Sigmoid colon (tissue), 7 donors: ENCODE measurements around the gene SRRM2. TPM values are rescaled to one million over a fixed set of nuclear protein-coding genes. Genes with fewer than 3 reads are reported as not detected.

ENCODE experiments used
- DNase-seq: peaks from one replicate; pipeline ENCODE4 v3.0.0-alpha.2; 2019
- H3K27ac ChIP-seq, 4 donors: fragments of 200-600 bp; sonication (generic); one replicate each; pipeline ENCODE4 v1.5.1; 2016 to 2019; ENCODE audit warnings: mild to moderate bottlenecking in 1 of 4
- H3K27me3 ChIP-seq, 3 donors: fragments of 200-600 bp; sonication (generic); one replicate each; pipeline ENCODE4 v1.5.1; 2019; ENCODE audit warnings: mild to moderate bottlenecking in 1 of 3
- H3K36me3 ChIP-seq, 4 donors: fragments of 200-600 bp; sonication (generic); one replicate each; pipeline ENCODE4 v1.5.1; 2016 to 2019
- H3K4me1 ChIP-seq, 4 donors: fragments of 200-600 bp; sonication (generic); one replicate each; pipeline ENCODE4 v1.5.1; 2017 to 2019
- H3K4me3 ChIP-seq, 4 donors: fragments of 200-600 bp; sonication (generic); one replicate each; pipeline ENCODE4 v1.5.1; 2017 to 2019; ENCODE audit warnings: mild to moderate bottlenecking in 2 of 4, moderate library complexity in 1 of 4
- H3K9me3 ChIP-seq, 4 donors: fragments of 200-600 bp in 3 of 4; sonication (generic) in 3 of 4; one replicate each; pipeline versions ENCODE4 v1.5.1 to v1.6.1; 2013 to 2019
- EP300 ChIP-seq, 4 donors: sonication (generic); formaldehyde crosslinking; IDR thresholded peaks; one replicate each; pipeline ENCODE4 v1.6.1; 2017; ENCODE audit warnings: antibody characterized with exemption in 4 of 4
- POLR2A ChIP-seq, 2 donors: fragments of 450-650 bp; IDR thresholded peaks; one replicate each; pipeline ENCODE4 v1.6.1; 2016; ENCODE audit warnings: antibody characterized with exemption in 2 of 2, mild to moderate bottlenecking in 2 of 2, moderate library complexity in 2 of 2
- POLR2AphosphoS5 ChIP-seq, 4 donors: sonication (generic); formaldehyde crosslinking; IDR thresholded peaks; one replicate each; pipeline ENCODE4 v1.6.1; 2017; ENCODE audit warnings: antibody characterized with exemption in 4 of 4
- WGBS, 2 donors: extraction: QIAGEN DNeasy Blood & Tissue Kit; methylation state at CpG; one replicate each; pipeline ENCODE4 v1.1.7; 2013; 5-methylcytosine and 5-hydroxymethylcytosine counted together
- intact Hi-C: fragments of 100-400 bp; cut with DNase I; formaldehyde crosslinking; loops from one replicate; pipeline ENCODE4 v1.15.1; 2023
- polyA plus RNA-seq, 3 donors: library from polyadenylated mRNA; stranded (reverse); fragments of 200-250 nt; gene quantifications; one replicate each; pipeline ENCODE4 v1.2.3, GENCODE V29; 2013
- small RNA-seq, 3 donors: library from RNA; depleted of rRNA; stranded (forward); fragments of <200 nt; gene quantifications; one replicate each; pipeline ENCODE3, GENCODE V24; 2016
- total RNA-seq, 4 donors: library from RNA; depleted of rRNA; stranded (reverse); fragments of >200 nt; gene quantifications; one replicate each; pipeline ENCODE4 v1.1.0, GENCODE V29; 2016
- TF ChIP-seq, protein P1 (sequence below), 4 experiments: fragments of 450-650 bp in 3 of 4; fragments of 200-600 bp in 1 of 4; IDR thresholded peaks; one replicate each; pipeline ENCODE4 v1.5.1; 2016 to 2019; ENCODE audit warnings: antibody characterized with exemption in 4 of 4, mild to moderate bottlenecking in 3 of 4, moderate library complexity in 2 of 4
- donor health status: healthy with polysubstance abuse.
- donor health status: Bipolar disorder and iron deficiency.
- donor health status: healthy.

The SRRM2 gene
- total and polyA plus RNA-seq, 7 donors = 66.1 to 826 (median 198) TPM

- Histone ChIP-seq H3K27me3 (peaks cover 0 to 39% (median 22%) of the 10 kb centered on the region in 3 donors), H3K36me3 (no peaks in the 10 kb centered on the region), H3K4me1 (no peaks in the 10 kb centered on the region), H3K4me3 (no peak overlapping the region), H3K27ac (no peak overlapping the region), H3K9me3 (no peaks in the 10 kb centered on the region)
- TF ChIP-seq POLR2A (IDR thresholded peaks at IDR 0.05) (no peak), POLR2AphosphoS5 (IDR thresholded peaks at IDR 0.05) (no peak), EP300 (IDR thresholded peaks at IDR 0.05) (no peak)
- TF ChIP-seq, protein P1, sequence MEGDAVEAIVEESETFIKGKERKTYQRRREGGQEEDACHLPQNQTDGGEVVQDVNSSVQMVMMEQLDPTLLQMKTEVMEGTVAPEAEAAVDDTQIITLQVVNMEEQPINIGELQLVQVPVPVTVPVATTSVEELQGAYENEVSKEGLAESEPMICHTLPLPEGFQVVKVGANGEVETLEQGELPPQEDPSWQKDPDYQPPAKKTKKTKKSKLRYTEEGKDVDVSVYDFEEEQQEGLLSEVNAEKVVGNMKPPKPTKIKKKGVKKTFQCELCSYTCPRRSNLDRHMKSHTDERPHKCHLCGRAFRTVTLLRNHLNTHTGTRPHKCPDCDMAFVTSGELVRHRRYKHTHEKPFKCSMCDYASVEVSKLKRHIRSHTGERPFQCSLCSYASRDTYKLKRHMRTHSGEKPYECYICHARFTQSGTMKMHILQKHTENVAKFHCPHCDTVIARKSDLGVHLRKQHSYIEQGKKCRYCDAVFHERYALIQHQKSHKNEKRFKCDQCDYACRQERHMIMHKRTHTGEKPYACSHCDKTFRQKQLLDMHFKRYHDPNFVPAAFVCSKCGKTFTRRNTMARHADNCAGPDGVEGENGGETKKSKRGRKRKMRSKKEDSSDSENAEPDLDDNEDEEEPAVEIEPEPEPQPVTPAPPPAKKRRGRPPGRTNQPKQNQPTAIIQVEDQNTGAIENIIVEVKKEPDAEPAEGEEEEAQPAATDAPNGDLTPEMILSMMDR (IDR thresholded peaks at IDR 0.05) = no peak
- 88 to 90% methylated on average over 10 of the region's 10 CpGs for WGBS, 2 donors
- intact Hi-C loops = no loop called here
- peak; percentile 49 for DNase-seq
These were observed 65.9 kb downstream of the SRRM2 start for GRCh38 chr16:2818272-2818876.

DNA sequence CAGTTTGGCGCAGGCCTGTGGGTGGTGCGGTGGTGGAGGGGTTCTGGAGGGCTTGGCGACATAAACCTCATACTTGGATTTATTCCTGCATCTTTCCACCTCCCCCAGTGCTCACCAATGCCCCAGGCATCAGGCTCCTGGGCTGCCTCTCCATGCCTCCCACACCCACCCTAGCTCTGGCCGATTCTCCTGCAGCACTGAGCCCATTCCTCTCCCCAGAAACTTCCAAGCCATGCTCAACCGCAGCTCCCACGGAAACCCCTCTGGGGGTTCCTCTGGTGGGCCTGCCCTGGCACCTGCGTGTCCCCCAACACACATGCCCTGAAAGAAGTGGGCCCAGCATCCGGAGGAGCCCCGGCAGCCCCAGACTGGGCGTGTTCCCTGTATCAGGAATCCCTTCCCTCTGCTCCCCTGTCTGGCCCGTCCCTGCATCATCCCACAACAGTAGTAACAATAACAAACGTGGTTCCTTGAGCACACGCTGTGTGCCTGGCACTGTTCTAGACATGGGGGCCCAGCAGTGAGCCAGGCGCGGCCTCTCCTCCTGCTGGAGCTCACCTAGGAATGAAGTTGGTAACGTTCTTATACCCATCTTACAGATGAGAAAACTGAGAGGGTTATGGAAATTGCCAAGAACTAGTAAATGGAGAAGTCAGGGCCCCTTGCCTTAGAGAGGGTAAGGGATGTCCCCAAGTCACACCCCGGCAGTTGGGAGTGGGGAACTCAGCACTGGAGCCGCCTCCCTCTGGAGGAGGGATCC, 66.9 kb downstream of the SRRM2 start:
- Histone ChIP-seq H3K27ac (no peak overlapping the region), H3K27me3 (peaks cover 0 to 44% (median 22%) of the 10 kb centered on the region in 3 donors), H3K4me1 (no peaks in the 10 kb centered on the region), H3K4me3 (no peak overlapping the region), H3K9me3 (no peaks in the 10 kb centered on the region), H3K36me3 (no peaks in the 10 kb centered on the region)
- intact Hi-C loops = no loop called here
- WGBS, 2 donors = 89 to 91% methylated on average over 18 of the region's 18 CpGs
- peak; percentile 39 for DNase-seq
- no peak for TF ChIP-seq POLR2A (IDR thresholded peaks at IDR 0.05)
- no peak for TF ChIP-seq EP300 (IDR thresholded peaks at IDR 0.05)
- no peak for TF ChIP-seq POLR2AphosphoS5 (IDR thresholded peaks at IDR 0.05)
- TF ChIP-seq, protein P1 (IDR thresholded peaks at IDR 0.05) = no peak

- no peak overlapping the region for H3K4me3 ChIP-seq
- TF ChIP-seq, protein P1 (IDR thresholded peaks at IDR 0.05) = no peak
- no peak for TF ChIP-seq EP300 (IDR thresholded peaks at IDR 0.05)
- no peak for TF ChIP-seq POLR2A (IDR thresholded peaks at IDR 0.05)
- no peak for TF ChIP-seq POLR2AphosphoS5 (IDR thresholded peaks at IDR 0.05)
- H3K9me3 ChIP-seq = no peaks in the 10 kb centered on the region
- no peaks in the 10 kb centered on the region for H3K36me3 ChIP-seq
- WGBS, 2 donors = 78 to 81% methylated on average over 17 of the region's 17 CpGs
- no peaks in the 10 kb centered on the region for H3K4me1 ChIP-seq
- peak; percentile 55 for DNase-seq
- H3K27me3 ChIP-seq = peaks cover 0 to 37% (median 22%) of the 10 kb centered on the region in 3 donors
- intact Hi-C loops = no loop called here
- no peak overlapping the region for H3K27ac ChIP-seq
These were observed 67.7 kb downstream of the SRRM2 start for GRCh38 chr16:2819939-2820835.

Small RNA genes lying within 50 kb of the gene (small RNA-seq; reads per million reads assigned to genes)
- gene SNORA3C = 0 reads per million in 3 donors

Other genes with a start within 250 kb of the SRRM2 start
- gene ATP6V0C, start 238.7 kb upstream of the SRRM2 start, total RNA-seq = 10 to 100 TPM; 33.2 to 51.5 (median 42.5) TPM
- 100 to 1,000 TPM in 1 of 3 donors, 10 to 100 TPM in 2; 79.3 to 233 (median 99.0) TPM for gene ATP6V0C, start 238.7 kb upstream of the SRRM2 start, polyA plus RNA-seq
- 10 to 100 TPM; 23.3 to 25.3 (median 24.4) TPM for gene AMDHD2, start 232.3 kb upstream of the SRRM2 start, total RNA-seq
- 10 to 100 TPM; 21.0 to 39.4 (median 21.5) TPM for gene AMDHD2, start 232.3 kb upstream of the SRRM2 start, polyA plus RNA-seq
- gene CEMP1, start 221.2 kb upstream of the SRRM2 start, total RNA-seq = not detected
- 1 to 10 TPM in 1 of 3 donors, under 1 TPM in 1, not detected in 1; 0.90 to 1.2 TPM for gene CEMP1, start 221.2 kb upstream of the SRRM2 start, polyA plus RNA-seq
- gene PDPK1, start 214.6 kb upstream of the SRRM2 start, total RNA-seq = 10 to 100 TPM; 22.7 to 32.2 (median 31.0) TPM
- gene PDPK1, start 214.6 kb upstream of the SRRM2 start, polyA plus RNA-seq = 10 to 100 TPM; 24.0 to 31.1 (median 31.0) TPM
- 10 to 100 TPM in 3 of 4 donors, 1 to 10 TPM in 1; 9.5 to 17.1 (median 11.5) TPM for gene KCTD5, start 70.1 kb upstream of the SRRM2 start, total RNA-seq
- gene KCTD5, start 70.1 kb upstream of the SRRM2 start, polyA plus RNA-seq = 10 to 100 TPM; 47.4 to 80.5 (median 78.6) TPM
- 1 to 10 TPM; 1.2 to 5.0 (median 1.4) TPM for gene PRSS27, start 32.4 kb upstream of the SRRM2 start, total RNA-seq
- gene PRSS27, start 32.4 kb upstream of the SRRM2 start, polyA plus RNA-seq = 1 to 10 TPM in 1 of 3 donors, under 1 TPM in 1, not detected in 1; 0.60 to 2.1 TPM
- 1,000 to 10,000 TPM in 1 of 4 donors, 100 to 1,000 TPM in 3; 329 to 1,166 (median 508) TPM for gene ELOB, start 24.6 kb downstream of the SRRM2 start, total RNA-seq
- gene ELOB, start 24.6 kb downstream of the SRRM2 start, polyA plus RNA-seq = 100 to 1,000 TPM; 454 to 984 (median 463) TPM
- not detected for gene PRSS33, start 34.9 kb downstream of the SRRM2 start, total RNA-seq
- not detected for gene PRSS33, start 34.9 kb downstream of the SRRM2 start, polyA plus RNA-seq
- not detected for gene PRSS41, start 45.8 kb downstream of the SRRM2 start, total RNA-seq
- gene PRSS41, start 45.8 kb downstream of the SRRM2 start, polyA plus RNA-seq = not detected
- gene PRSS21, start 64.6 kb downstream of the SRRM2 start, total RNA-seq = not detected
- gene PRSS21, start 64.6 kb downstream of the SRRM2 start, polyA plus RNA-seq = under 1 TPM in 1 of 3 donors, not detected in 2; 0.58 TPM
- not detected for gene ZG16B, start 77.7 kb downstream of the SRRM2 start, total RNA-seq
- 100 to 1,000 TPM in 1 of 3 donors, 10 to 100 TPM in 2; 15.6 to 147 (median 55.0) TPM for gene ZG16B, start 77.7 kb downstream of the SRRM2 start, polyA plus RNA-seq
- not detected for gene PRSS22, start 105.5 kb downstream of the SRRM2 start, total RNA-seq
- 10 to 100 TPM in 1 of 3 donors, not detected in 2; 20.8 TPM for gene PRSS22, start 105.5 kb downstream of the SRRM2 start, polyA plus RNA-seq
- 10 to 100 TPM; 33.6 to 64.2 (median 55.8) TPM for gene FLYWCH2, start 130.6 kb downstream of the SRRM2 start, total RNA-seq
- 10 to 100 TPM; 27.5 to 43.2 (median 30.7) TPM for gene FLYWCH2, start 130.6 kb downstream of the SRRM2 start, polyA plus RNA-seq
- 10 to 100 TPM; 28.6 to 51.5 (median 33.2) TPM for gene FLYWCH1, start 159.3 kb downstream of the SRRM2 start, total RNA-seq
- gene FLYWCH1, start 159.3 kb downstream of the SRRM2 start, polyA plus RNA-seq = 10 to 100 TPM in 1 of 3 donors, 1 to 10 TPM in 2; 6.9 to 19.5 (median 7.2) TPM
- gene KREMEN2, start 211.6 kb downstream of the SRRM2 start, total RNA-seq = not detected
- 1 to 10 TPM; 1.0 to 1.8 (median 1.6) TPM for gene KREMEN2, start 211.6 kb downstream of the SRRM2 start, polyA plus RNA-seq
- 1 to 10 TPM in 2 of 4 donors, under 1 TPM in 2; 0.83 to 3.6 (median 1.0) TPM for gene PAQR4, start 216.7 kb downstream of the SRRM2 start, total RNA-seq
- 10 to 100 TPM in 1 of 3 donors, 1 to 10 TPM in 2; 3.6 to 22.1 (median 3.9) TPM for gene PAQR4, start 216.7 kb downstream of the SRRM2 start, polyA plus RNA-seq
- gene PKMYT1, start 227.8 kb downstream of the SRRM2 start, total RNA-seq = under 1 TPM in 1 of 4 donors, not detected in 3; 0.95 TPM
- gene PKMYT1, start 227.8 kb downstream of the SRRM2 start, polyA plus RNA-seq = 10 to 100 TPM in 1 of 3 donors, 1 to 10 TPM in 2; 1.6 to 33.1 (median 4.2) TPM